Stomach smooth muscle (tissue), 2 donors: ENCODE results near the gene PGAM1.
"Not testable (repeated sequence)": the region's sequence is repeated elsewhere in the genome, so short reads cannot be mapped to it uniquely, and the experiment has no call there.

ENCODE experiments used
- H3K27ac ChIP-seq: one replicate; pipeline ENCODE4 v1.7.0; 2013; ENCODE audit warnings: mild to moderate bottlenecking, low read length, inconsistent platforms
- H3K27me3 ChIP-seq, 2 donors: one replicate each; pipeline ENCODE4 v1.7.0; 2013; ENCODE audit warnings: low read length in 2 of 2; ENCODE audit not compliant: insufficient read depth in 2 of 2, control insufficient read depth in 1 of 2
- H3K36me3 ChIP-seq, 2 donors: one replicate each; pipeline ENCODE4 v1.7.0; 2013; ENCODE audit warnings: low read length in 2 of 2; ENCODE audit not compliant: control insufficient read depth in 2 of 2, insufficient read depth in 2 of 2
- H3K4me1 ChIP-seq: one replicate; pipeline ENCODE4 v1.7.0; 2013; ENCODE audit warnings: low read length; ENCODE audit not compliant: control insufficient read depth, insufficient read depth
- H3K4me3 ChIP-seq, 2 donors: one replicate each; pipeline ENCODE4 v1.7.0; 2013; ENCODE audit warnings: low read length in 2 of 2
- H3K9ac ChIP-seq, 2 donors: one replicate each; pipeline ENCODE4 v1.7.0; 2013; ENCODE audit warnings: low read length in 2 of 2, mild to moderate bottlenecking in 1 of 2
- H3K9me3 ChIP-seq, 2 donors: one replicate each; pipeline ENCODE4 v1.7.0; 2013; ENCODE audit warnings: low read length in 2 of 2; ENCODE audit not compliant: control insufficient read depth in 2 of 2
- donor health status: healthy.
- donor health status: Pancreatic carcinoma.

The PGAM1 gene

GRCh38 chr10:97475936-97476594 is 50.1 kb downstream of the PGAM1 start:
- Histone ChIP-seq H3K27ac (no peak overlapping the region), H3K9me3 (no peaks in the 10 kb centered on the region), H3K4me3 (no peak overlapping the region), H3K27me3 (no peaks in the 10 kb centered on the region), H3K4me1 (peaks cover 4% of the 10 kb centered on the region), H3K9ac (no peak overlapping the region), H3K36me3 (peaks cover 56 to 65% of the 10 kb centered on the region in 2 donors)

GRCh38 chr10:97479410-97479809 is 53.4 kb downstream of the PGAM1 start:
- H3K4me3 ChIP-seq, H3K27me3 ChIP-seq, H3K4me1 ChIP-seq, H3K9ac ChIP-seq, H3K9me3 ChIP-seq, H3K27ac ChIP-seq: not testable (repeated sequence)
- peaks cover 51 to 58% of the 10 kb centered on the region in 2 donors for H3K36me3 ChIP-seq

- peaks cover 7% of the 10 kb centered on the region for H3K4me1 ChIP-seq
- no peaks in the 10 kb centered on the region for H3K9me3 ChIP-seq
- H3K36me3 ChIP-seq: peaks cover 46 to 53% of the 10 kb centered on the region in 2 donors
- H3K27me3 ChIP-seq: no peaks in the 10 kb centered on the region
- H3K4me3 ChIP-seq: no peak overlapping the region
- H3K27ac ChIP-seq: no peak overlapping the region
- no peak overlapping the region for H3K9ac ChIP-seq
These were observed 53.9 kb downstream of the PGAM1 start for GRCh38 chr10:97479939-97480338.

- H3K36me3 ChIP-seq: peaks cover 39 to 49% of the 10 kb centered on the region in 2 donors
- no peaks in the 10 kb centered on the region for H3K27me3 ChIP-seq
- H3K9me3 ChIP-seq: no peaks in the 10 kb centered on the region
- no peak overlapping the region for H3K4me3 ChIP-seq
- H3K4me1 ChIP-seq: peaks cover 7% of the 10 kb centered on the region
- no peak overlapping the region for H3K9ac ChIP-seq
- H3K27ac ChIP-seq: no peak overlapping the region
These were observed 55.1 kb downstream of the PGAM1 start for GRCh38 chr10:97481071-97481470.

- Histone ChIP-seq H3K36me3 (peaks cover 27 to 39% of the 10 kb centered on the region in 2 donors), H3K27me3 (no peaks in the 10 kb centered on the region), H3K4me3 (no peak overlapping the region), H3K9ac (no peak overlapping the region), H3K4me1 (peaks cover 7% of the 10 kb centered on the region), H3K27ac (no peak overlapping the region), H3K9me3 (no peaks in the 10 kb centered on the region)
These were observed 56.4 kb downstream of the PGAM1 start for GRCh38 chr10:97482381-97482780.
